Gastroesophageal sphincter (tissue), 3 donors: Measurements from ENCODE around the gene CYP27A1.

ENCODE experiments used
- CTCF ChIP-seq, 4 experiments: fragments of 200-600 bp in 2 of 4; fragments of 450-650 bp in 2 of 4; sonication (generic) in 1 of 4; IDR thresholded peaks; one replicate each; pipeline ENCODE4 v1.5.1; 2017 to 2019; ENCODE audit warnings: antibody characterized with exemption in 4 of 4, mild to moderate bottlenecking in 2 of 4, moderate library complexity in 2 of 4
- EP300 ChIP-seq: sonication (generic); formaldehyde crosslinking; IDR thresholded peaks from one replicate; pipeline ENCODE4 v1.6.1; 2017; ENCODE audit warnings: antibody characterized with exemption, mild to moderate bottlenecking
- POLR2A ChIP-seq, 2 donors: fragments of 450-650 bp; IDR thresholded peaks; one replicate each; pipeline ENCODE4 v1.6.1; 2017; ENCODE audit warnings: antibody characterized with exemption in 2 of 2, mild to moderate bottlenecking in 2 of 2, moderate library complexity in 1 of 2
- POLR2AphosphoS5 ChIP-seq: sonication (generic); formaldehyde crosslinking; IDR thresholded peaks from one replicate; pipeline ENCODE4 v1.6.1; 2017; ENCODE audit warnings: antibody characterized with exemption

GRCh38 chr2:218777276-218777990, 4.5 kb upstream of the CYP27A1 start:
- TF ChIP-seq POLR2AphosphoS5: no peak
- TF ChIP-seq CTCF (IDR thresholded peaks at IDR 0.05): no peak
- TF ChIP-seq POLR2A (IDR thresholded peaks at IDR 0.05): no peak
- TF ChIP-seq EP300: no peak
